HEK293 (cell line): Measurements from ENCODE around the gene MBP.

Experiments used
- CTCF ChIP-seq: fragments of 450-650 bp; formaldehyde crosslinking; IDR thresholded peaks from 2 replicates; pipeline ENCODE4 v1.5.1; 2016; ENCODE audit warnings: missing biosample characterization, missing genetic modification characterization
- KLF10 ChIP-seq: fragments of 450-650 bp; IDR thresholded peaks from 2 replicates; pipeline ENCODE4 v1.5.1; 2018; ENCODE audit warnings: missing biosample characterization, mild to moderate bottlenecking, missing genetic modification characterization
- ZNF248 ChIP-seq: fragments of 450-650 bp; formaldehyde crosslinking; IDR thresholded peaks from 2 replicates; pipeline ENCODE4 v1.5.1; 2017; ENCODE audit warnings: missing biosample characterization, missing genetic modification characterization

- TF ChIP-seq KLF10 (tag by site-specific recombination), result no peak
- TF ChIP-seq ZNF248 (tag by site-specific recombination), result no peak
- no peak for TF ChIP-seq CTCF (tag by site-specific recombination)
Observed at GRCh38 chr18:77131652-77132368, 773 bp downstream of the MBP start.
